ENCODE results near the gene TRIP6. TPM values are rescaled to one million over a fixed set of nuclear protein-coding genes. Genes with fewer than 3 reads are reported as not detected.
A peak's percentile ranks its signal among the peaks of the same experiment; 100 is the strongest.

The TRIP6 gene
- total and polyA plus RNA-seq, 2 donors (not counting 1 experiment from before 2014, with no cell fraction given) = 6.8 to 13.8 TPM

GRCh38 chr7:100895701-100895955, 28.4 kb downstream of the TRIP6 start, which contains the start of gene ACHE:
Gene ACHE, minus strand, starts transcription at chr7:100895888. Its CDS starts 1,656 bp downstream, at chr7:100894232.
- ChIA-PET POLR2A (interaction anchor here (1.6 kb wide), 1 partner anchor 21 kb away, joined by 16 read pairs; the partner anchor contains the start of gene SRRT), CTCF (interaction anchor here (0.5 to 2.9 kb wide), 8 partner anchors 15 to 869 kb away, joined by 3 to 32 read pairs (median 6); partner anchors contain the start of gene SRRT)
- no peaks in the 10 kb centered on the region for H3K9me3 Mint-ChIP-seq (ENCODE audit: insufficient read depth)
- peaks cover 28% of the 10 kb centered on the region in 2 donors for H3K4me1 ChIP-seq (ENCODE audit: control insufficient read depth in 2 of 2, insufficient read depth in 2 of 2, low read length in 2 of 2)
- H3K4me3 ChIP-seq (ENCODE audit: control extremely low read depth in 1 of 5, extremely low read depth in 1 of 5, insufficient read depth in 1 of 5, low read depth in 2 of 5, low read length in 4 of 5) = peak within 1 kb of the TSS; percentile 1 to 83 (median 49)
- no peak within 1 kb of the TSS for H3K27ac ChIP-seq (ENCODE audit: low read length in 2 of 2)
- H3K79me2 ChIP-seq (ENCODE audit: control insufficient read depth, insufficient read depth, low read length) = no peaks in the 10 kb centered on the region
- H3K9ac ChIP-seq (ENCODE audit: low read length) = peak within 1 kb of the TSS; percentile 65
- H3K27me3 ChIP-seq (replicated peaks in 1 of 4; ENCODE audit: control extremely low read depth in 1 of 4, control insufficient read depth in 3 of 4, insufficient read depth in 4 of 4, low read length in 3 of 4) = peaks cover 0 to 77% (median 26%) of the 10 kb centered on the region in 4 experiments
- ATAC-seq (ENCODE audit: low read depth) = peak; percentile 24
- peaks cover 0 to 16% (median 0%) of the 10 kb centered on the region in 3 donors for H3K9me3 ChIP-seq (ENCODE audit: control extremely low read depth in 1 of 3, control insufficient read depth in 2 of 3, insufficient read depth in 1 of 3, low read length in 2 of 3)
- no peak for TF ChIP-seq EZH2 (IDR thresholded peaks at IDR 0.05; ENCODE audit: borderline replicate concordance, insufficient read depth, low read depth, low read length, poor library complexity, severe bottlenecking)
- no peak for TF ChIP-seq CTCF (IDR thresholded peaks at IDR 0.05)
- H3K27me3 Mint-ChIP-seq = peaks cover 41% of the 10 kb centered on the region
- WGBS (ENCODE audit: insufficient coverage) = 1% methylated on average over 10 of the region's 32 CpGs
- no peaks in the 10 kb centered on the region for H3K36me3 ChIP-seq (replicated peaks in 1 of 2; ENCODE audit: control extremely low read depth in 1 of 2, control insufficient read depth in 1 of 2, extremely low read depth in 1 of 2, insufficient read depth in 2 of 2, low read length in 1 of 2)
- H4K20me1 ChIP-seq (ENCODE audit: control insufficient read depth, insufficient read depth, low read length, poor library complexity, severe bottlenecking) = no peaks in the 10 kb centered on the region
- H3K4me3 Mint-ChIP-seq = peak within 1 kb of the TSS; percentile 91
- DNase-seq = no peak
- peaks cover 17% of the 10 kb centered on the region for H3K4me1 Mint-ChIP-seq
- H2AFZ ChIP-seq (ENCODE audit: insufficient read depth, low read depth, low read length, poor library complexity, severe bottlenecking) = peak within 1 kb of the TSS; percentile 64
- H3K27ac Mint-ChIP-seq = peak within 1 kb of the TSS; percentile 77
- intact Hi-C loops (cut with micrococcal nuclease) = loop anchor here (1.0 to 10.0 kb wide), 2 partner anchors 182 to 249 kb away; no protein-coding TSS in a partner anchor
- H3K4me2 ChIP-seq (replicated peaks; ENCODE audit: low read depth, low read length, poor library complexity, severe bottlenecking) = peak within 1 kb of the TSS; percentile 100

All from B cell (primary cell).